ENCODE results near the gene CDKAL1.

The CDKAL1 gene

DNA sequence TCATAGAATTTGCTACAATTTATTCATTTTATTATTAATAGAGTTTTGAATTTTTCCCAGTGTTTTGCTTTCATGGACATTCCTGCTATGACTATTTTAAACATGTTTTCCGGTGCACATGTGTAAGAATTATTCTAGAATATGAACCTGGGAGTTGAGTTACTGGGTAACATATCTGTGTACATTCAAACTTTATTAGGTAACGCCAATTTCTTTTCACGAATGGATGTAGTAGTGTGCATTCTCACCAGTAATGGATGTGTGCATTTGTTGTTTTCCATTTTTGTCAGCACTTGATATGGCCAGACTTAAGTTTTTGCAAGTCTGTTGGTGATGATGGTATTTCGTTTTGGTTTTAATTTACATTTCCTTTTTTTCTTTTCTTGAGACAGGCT, 118.8 kb downstream of the CDKAL1 start:
- Histone ChIP-seq H3K4me1 (ENCODE audit: control insufficient read depth, insufficient read depth, low read length) (peaks cover 1% of the 10 kb centered on the region; the same call in 1 of the 2 replicates), H3K9me3 (ENCODE audit: control insufficient read depth, insufficient read depth, low read length) (no peaks in the 10 kb centered on the region), H3K27ac (ENCODE audit: low read length) (no peak overlapping the region), H3K27me3 (ENCODE audit: control insufficient read depth, insufficient read depth, low read length) (no peaks in the 10 kb centered on the region), H3K36me3 (ENCODE audit: control insufficient read depth, insufficient read depth, low read length) (no peaks in the 10 kb centered on the region), H3K4me3 (ENCODE audit: low read length) (no peak overlapping the region)
- no peak for DNase-seq (ENCODE audit: low read depth, low spot score)
- no CpG with 5 or more reads among the region's 4 CpGs for WGBS (ENCODE audit: insufficient coverage, insufficient read length)

- no peak overlapping the region for H3K27ac ChIP-seq (ENCODE audit: low read length)
- no peaks in the 10 kb centered on the region for H3K36me3 ChIP-seq (ENCODE audit: control insufficient read depth, insufficient read depth, low read length)
- WGBS (ENCODE audit: insufficient coverage, insufficient read length) = no CpG with 5 or more reads among the region's 5 CpGs
- no peaks in the 10 kb centered on the region for H3K27me3 ChIP-seq (ENCODE audit: control insufficient read depth, insufficient read depth, low read length)
- DNase-seq (ENCODE audit: low read depth, low spot score) = no peak
- peaks cover 1% of the 10 kb centered on the region; the same call in 1 of the 2 replicates for H3K4me1 ChIP-seq (ENCODE audit: control insufficient read depth, insufficient read depth, low read length)
- no peaks in the 10 kb centered on the region for H3K9me3 ChIP-seq (ENCODE audit: control insufficient read depth, insufficient read depth, low read length)
- H3K4me3 ChIP-seq (ENCODE audit: low read length) = no peak overlapping the region
Measured at GRCh38 chr6:20655317-20655716, 121.1 kb downstream of the CDKAL1 start.

DNA sequence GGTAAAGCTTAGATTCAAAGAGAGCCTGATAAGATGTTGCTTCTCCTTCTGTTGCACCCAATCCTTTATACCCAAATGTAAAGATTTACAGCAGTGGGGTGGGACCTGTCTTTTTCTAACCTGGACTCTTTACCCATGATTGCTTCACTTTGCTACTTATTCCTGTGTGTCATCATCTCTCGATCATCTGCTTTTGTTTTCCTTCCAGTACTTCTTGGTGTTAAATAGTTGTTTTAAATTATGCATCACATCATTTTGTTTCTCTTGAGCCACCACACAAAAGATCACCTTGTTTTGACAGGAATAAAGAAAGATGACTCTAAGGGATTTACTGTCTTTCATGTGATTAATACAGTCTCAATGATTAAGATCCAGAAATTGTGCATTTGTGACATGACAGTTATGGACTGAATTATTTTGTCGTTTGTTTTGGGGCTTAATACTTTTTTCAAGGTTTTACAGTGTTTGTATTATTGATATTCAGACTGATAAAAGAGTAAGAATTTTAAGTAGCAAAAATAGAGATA, 123.1 kb downstream of the CDKAL1 start:
- no peaks in the 10 kb centered on the region for H3K36me3 ChIP-seq (ENCODE audit: control insufficient read depth, insufficient read depth, low read length)

GRCh38 chr6:20658053-20658452, 123.8 kb downstream of the CDKAL1 start:
- H3K9me3 ChIP-seq (ENCODE audit: control insufficient read depth, insufficient read depth, low read length) = no peaks in the 10 kb centered on the region
- H3K36me3 ChIP-seq (ENCODE audit: control insufficient read depth, insufficient read depth, low read length) = no peaks in the 10 kb centered on the region
- DNase-seq (ENCODE audit: low read depth, low spot score) = no peak
- no peak overlapping the region for H3K27ac ChIP-seq (ENCODE audit: low read length)
- no peaks in the 10 kb centered on the region for H3K27me3 ChIP-seq (ENCODE audit: control insufficient read depth, insufficient read depth, low read length)
- no peak overlapping the region for H3K4me3 ChIP-seq (ENCODE audit: low read length)
- WGBS (ENCODE audit: insufficient coverage, insufficient read length) = no CpG with 5 or more reads among the region's 2 CpGs
- no peaks in the 10 kb centered on the region; the same call in 1 of the 2 replicates for H3K4me1 ChIP-seq (ENCODE audit: control insufficient read depth, insufficient read depth, low read length)

More for the DNA sequence above, 123.1 kb downstream of the CDKAL1 start:
- no peaks in the 10 kb centered on the region for H3K9me3 ChIP-seq (ENCODE audit: control insufficient read depth, insufficient read depth, low read length)
- H3K4me1 ChIP-seq (ENCODE audit: control insufficient read depth, insufficient read depth, low read length) = no peaks in the 10 kb centered on the region; the same call in 1 of the 2 replicates
- DNase-seq (ENCODE audit: low read depth, low spot score) = no peak
- WGBS (ENCODE audit: insufficient coverage, insufficient read length) = 100% methylated on average over 1 of the region's 2 CpGs
- no peaks in the 10 kb centered on the region for H3K27me3 ChIP-seq (ENCODE audit: control insufficient read depth, insufficient read depth, low read length)
- no peak overlapping the region for H3K4me3 ChIP-seq (ENCODE audit: low read length)
- H3K27ac ChIP-seq (ENCODE audit: low read length) = no peak overlapping the region

DNA sequence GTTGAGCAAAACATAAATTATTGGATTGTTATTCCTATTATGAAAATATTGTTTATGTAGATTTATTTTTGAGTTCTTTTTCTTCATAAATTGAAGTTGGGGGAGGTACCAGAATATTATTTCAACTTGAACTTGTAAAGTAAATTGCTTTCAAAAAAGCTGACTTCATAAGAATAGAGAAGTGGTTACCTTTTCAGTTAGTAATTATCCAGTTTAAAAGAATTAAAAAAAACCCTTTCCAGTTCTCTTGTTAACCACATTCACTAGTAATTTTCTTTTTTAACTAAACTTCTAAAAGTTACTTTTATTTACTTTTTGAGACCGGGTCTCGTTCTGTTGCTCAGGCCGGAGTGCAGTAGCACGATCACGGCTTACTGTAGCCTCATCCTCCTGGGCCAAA, 124.3 kb downstream of the CDKAL1 start:
- H3K9me3 ChIP-seq (ENCODE audit: control insufficient read depth, insufficient read depth, low read length) = no peaks in the 10 kb centered on the region
- H3K4me1 ChIP-seq (ENCODE audit: control insufficient read depth, insufficient read depth, low read length) = no peaks in the 10 kb centered on the region; the same call in 1 of the 2 replicates
- no peak overlapping the region for H3K27ac ChIP-seq (ENCODE audit: low read length)
- H3K4me3 ChIP-seq (ENCODE audit: low read length) = no peak overlapping the region
- whole genome bisulfite sequencing (ENCODE audit: insufficient coverage, insufficient read length) = no CpG with 5 or more reads among the region's 5 CpGs
- DNase-seq (ENCODE audit: low read depth, low spot score) = no peak
- no peaks in the 10 kb centered on the region for H3K36me3 ChIP-seq (ENCODE audit: control insufficient read depth, insufficient read depth, low read length)
- H3K27me3 ChIP-seq (ENCODE audit: control insufficient read depth, insufficient read depth, low read length) = no peaks in the 10 kb centered on the region

GRCh38 chr6:20660534-20660933, 126.3 kb downstream of the CDKAL1 start:
- no peak overlapping the region for H3K27ac ChIP-seq (ENCODE audit: low read length)
- no peaks in the 10 kb centered on the region; the same call in 1 of the 2 replicates for H3K4me1 ChIP-seq (ENCODE audit: control insufficient read depth, insufficient read depth, low read length)
- DNase-seq (ENCODE audit: low read depth, low spot score) = no peak
- H3K4me3 ChIP-seq (ENCODE audit: low read length) = no peak overlapping the region
- WGBS (ENCODE audit: insufficient coverage, insufficient read length) = no CpG with 5 or more reads among the region's 3 CpGs
- H3K9me3 ChIP-seq (ENCODE audit: control insufficient read depth, insufficient read depth, low read length) = no peaks in the 10 kb centered on the region
- no peaks in the 10 kb centered on the region for H3K36me3 ChIP-seq (ENCODE audit: control insufficient read depth, insufficient read depth, low read length)
- no peaks in the 10 kb centered on the region for H3K27me3 ChIP-seq (ENCODE audit: control insufficient read depth, insufficient read depth, low read length)

- Histone ChIP-seq H3K36me3 (ENCODE audit: control insufficient read depth, insufficient read depth, low read length) (no peaks in the 10 kb centered on the region), H3K4me1 (ENCODE audit: control insufficient read depth, insufficient read depth, low read length) (no peaks in the 10 kb centered on the region; the same call in 1 of the 2 replicates), H3K9me3 (ENCODE audit: control insufficient read depth, insufficient read depth, low read length) (no peaks in the 10 kb centered on the region), H3K27me3 (ENCODE audit: control insufficient read depth, insufficient read depth, low read length) (no peaks in the 10 kb centered on the region), H3K27ac (ENCODE audit: low read length) (no peak overlapping the region), H3K4me3 (ENCODE audit: low read length) (no peak overlapping the region)
- no peak for DNase-seq (ENCODE audit: low read depth, low spot score)
Measured at GRCh38 chr6:20661721-20662120, 127.5 kb downstream of the CDKAL1 start.

DNA sequence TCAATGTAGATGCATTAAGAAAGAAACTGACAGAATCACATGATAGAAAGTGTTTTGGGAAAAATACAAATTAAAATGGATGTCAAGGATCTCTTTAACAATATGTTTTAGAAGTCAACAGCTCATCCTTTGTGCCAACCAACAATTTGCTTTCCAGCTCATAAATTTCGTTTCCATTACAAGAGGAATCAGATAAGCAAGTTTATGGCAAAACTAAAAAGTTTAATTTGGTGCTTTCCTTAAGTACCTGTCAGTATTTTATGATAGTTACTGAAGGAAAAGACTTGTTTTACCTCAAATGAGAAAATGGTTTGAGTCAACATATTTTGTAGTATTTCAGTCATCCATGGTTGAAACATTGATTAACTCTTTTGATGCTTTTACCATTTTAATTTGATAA, 130.0 kb downstream of the CDKAL1 start:
- H3K9me3 ChIP-seq (ENCODE audit: control insufficient read depth, insufficient read depth, low read length) = no peaks in the 10 kb centered on the region
- H3K36me3 ChIP-seq (ENCODE audit: control insufficient read depth, insufficient read depth, low read length) = no peaks in the 10 kb centered on the region
- no peaks in the 10 kb centered on the region; the same call in 1 of the 2 replicates for H3K4me1 ChIP-seq (ENCODE audit: control insufficient read depth, insufficient read depth, low read length)
- no peak overlapping the region for H3K4me3 ChIP-seq (ENCODE audit: low read length)
- H3K27ac ChIP-seq (ENCODE audit: low read length) = no peak overlapping the region
- no peak for DNase-seq (ENCODE audit: low read depth, low spot score)
- H3K27me3 ChIP-seq (ENCODE audit: control insufficient read depth, insufficient read depth, low read length) = no peaks in the 10 kb centered on the region
- no CpG with 5 or more reads among the region's 1 CpG for WGBS (ENCODE audit: insufficient coverage, insufficient read length)

DNA sequence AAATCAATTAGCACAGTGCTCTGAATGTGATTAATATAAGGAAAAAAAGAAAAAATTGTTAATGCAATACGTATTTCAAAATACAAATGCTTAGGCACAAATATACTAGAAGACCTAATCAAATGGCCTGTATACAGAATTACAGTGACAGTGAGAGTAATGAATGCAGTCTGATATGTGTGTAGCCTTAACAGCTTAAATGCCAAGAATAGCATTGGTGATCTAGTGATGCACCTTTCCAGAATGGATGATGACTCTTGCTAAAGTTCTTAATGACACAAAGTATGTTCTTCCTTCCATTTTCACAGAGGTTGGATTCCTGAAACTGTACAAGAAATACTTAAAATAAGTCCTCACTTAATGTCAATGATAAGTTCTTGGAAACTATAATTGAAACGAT, 131.0 kb downstream of the CDKAL1 start:
- DNase-seq (ENCODE audit: low read depth, low spot score) = no peak
- Histone ChIP-seq H3K4me3 (ENCODE audit: low read length) (no peak overlapping the region), H3K27me3 (ENCODE audit: control insufficient read depth, insufficient read depth, low read length) (no peaks in the 10 kb centered on the region), H3K27ac (ENCODE audit: low read length) (no peak overlapping the region), H3K4me1 (ENCODE audit: control insufficient read depth, insufficient read depth, low read length) (no peaks in the 10 kb centered on the region; the same call in 1 of the 2 replicates), H3K9me3 (ENCODE audit: control insufficient read depth, insufficient read depth, low read length) (no peaks in the 10 kb centered on the region), H3K36me3 (ENCODE audit: control insufficient read depth, insufficient read depth, low read length) (no peaks in the 10 kb centered on the region)
- WGBS (ENCODE audit: insufficient coverage, insufficient read length) = 100% methylated on average over 1 of the region's 2 CpGs

GRCh38 chr6:20669571-20670314, 135.5 kb downstream of the CDKAL1 start:
- H3K4me1 ChIP-seq (ENCODE audit: control insufficient read depth, insufficient read depth, low read length) = no peaks in the 10 kb centered on the region
- H3K27ac ChIP-seq (ENCODE audit: low read length) = no peak overlapping the region
- no peaks in the 10 kb centered on the region for H3K27me3 ChIP-seq (ENCODE audit: control insufficient read depth, insufficient read depth, low read length)
- WGBS (ENCODE audit: insufficient coverage, insufficient read length) = no CpG with 5 or more reads among the region's 6 CpGs
- no peaks in the 10 kb centered on the region for H3K36me3 ChIP-seq (ENCODE audit: control insufficient read depth, insufficient read depth, low read length)
- H3K9me3 ChIP-seq (ENCODE audit: control insufficient read depth, insufficient read depth, low read length) = no peaks in the 10 kb centered on the region
- no peak for DNase-seq (ENCODE audit: low read depth, low spot score)
- no peak overlapping the region for H3K4me3 ChIP-seq (ENCODE audit: low read length)

DNA sequence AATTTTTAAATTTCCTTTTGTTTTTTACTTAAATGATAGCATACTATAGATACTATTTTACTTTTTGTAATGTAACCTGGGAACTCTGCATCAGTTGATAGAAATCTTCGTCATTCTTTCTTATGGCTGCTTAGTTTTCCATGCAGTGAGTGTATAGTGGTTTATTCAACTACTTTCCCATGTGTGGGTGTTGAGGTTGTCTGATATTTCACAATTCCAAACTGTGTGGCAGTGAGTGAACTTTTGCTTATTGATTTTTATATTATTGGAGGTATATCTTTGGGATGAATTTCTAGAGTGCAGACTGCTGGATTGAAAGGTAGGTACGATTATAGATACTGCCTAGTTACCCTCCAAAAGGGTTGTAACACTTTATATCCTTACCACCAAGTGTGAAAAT, 136.5 kb downstream of the CDKAL1 start:
- no peaks in the 10 kb centered on the region for H3K27me3 ChIP-seq (ENCODE audit: control insufficient read depth, insufficient read depth, low read length)
- no peaks in the 10 kb centered on the region for H3K9me3 ChIP-seq (ENCODE audit: control insufficient read depth, insufficient read depth, low read length)
- DNase-seq (ENCODE audit: low read depth, low spot score) = no peak

More for the DNA sequence above, 136.5 kb downstream of the CDKAL1 start:
- H3K4me3 ChIP-seq (ENCODE audit: low read length) = no peak overlapping the region
- H3K4me1 ChIP-seq (ENCODE audit: control insufficient read depth, insufficient read depth, low read length) = no peaks in the 10 kb centered on the region
- H3K36me3 ChIP-seq (ENCODE audit: control insufficient read depth, insufficient read depth, low read length) = no peaks in the 10 kb centered on the region
- H3K27ac ChIP-seq (ENCODE audit: low read length) = no peak overlapping the region
- no CpG with 5 or more reads among the region's 2 CpGs for WGBS (ENCODE audit: insufficient coverage, insufficient read length)

Data from iPS DF 6.9 (cell line).